H1 (cell line): ENCODE results near the gene PITPNC1.

Source experiments
- EP300 ChIP-seq, 2 experiments: IDR thresholded peaks; 1 replicate in 1 of 2; 2 replicates in 1 of 2; pipeline ENCODE4 v1.6.1; 2011 to 2012; ENCODE audit warnings: low read depth in 2 of 2, low read length in 2 of 2, mild to moderate bottlenecking in 2 of 2, borderline replicate concordance in 1 of 2, inconsistent platforms in 1 of 2, moderate library complexity in 1 of 2
- MAX ChIP-seq: IDR thresholded peaks from 2 replicates; pipeline ENCODE4 v1.6.1; 2012; ENCODE audit warnings: inconsistent platforms
- TAF1 ChIP-seq: IDR thresholded peaks from 2 replicates; pipeline ENCODE4 v1.6.1; 2011; ENCODE audit warnings: mild to moderate bottlenecking, low read depth, low read length
- TF ChIP-seq, protein P1 (sequence below), 3 experiments: IDR thresholded peaks; 1 replicate in 2 of 3; 2 replicates in 1 of 3; pipeline versions ENCODE4 v1.5.1 to v1.6.1; 2011; ENCODE audit warnings: low read length in 3 of 3, mild to moderate bottlenecking in 3 of 3, inconsistent platforms in 2 of 3, low read depth in 1 of 3, moderate library complexity in 1 of 3; ENCODE audit not compliant: insufficient read depth in 1 of 3; ENCODE audit errors: control extremely low read depth in 1 of 3

GRCh38 chr17:67700725-67701119 lies 323.6 kb downstream of the PITPNC1 start:
- TF ChIP-seq EP300 (IDR thresholded peaks at IDR 0.05; ENCODE audit: borderline replicate concordance in 1 of 2, low read depth in 2 of 2, low read length in 2 of 2), result no peak
- no peak for TF ChIP-seq TAF1
- TF ChIP-seq, protein P1, sequence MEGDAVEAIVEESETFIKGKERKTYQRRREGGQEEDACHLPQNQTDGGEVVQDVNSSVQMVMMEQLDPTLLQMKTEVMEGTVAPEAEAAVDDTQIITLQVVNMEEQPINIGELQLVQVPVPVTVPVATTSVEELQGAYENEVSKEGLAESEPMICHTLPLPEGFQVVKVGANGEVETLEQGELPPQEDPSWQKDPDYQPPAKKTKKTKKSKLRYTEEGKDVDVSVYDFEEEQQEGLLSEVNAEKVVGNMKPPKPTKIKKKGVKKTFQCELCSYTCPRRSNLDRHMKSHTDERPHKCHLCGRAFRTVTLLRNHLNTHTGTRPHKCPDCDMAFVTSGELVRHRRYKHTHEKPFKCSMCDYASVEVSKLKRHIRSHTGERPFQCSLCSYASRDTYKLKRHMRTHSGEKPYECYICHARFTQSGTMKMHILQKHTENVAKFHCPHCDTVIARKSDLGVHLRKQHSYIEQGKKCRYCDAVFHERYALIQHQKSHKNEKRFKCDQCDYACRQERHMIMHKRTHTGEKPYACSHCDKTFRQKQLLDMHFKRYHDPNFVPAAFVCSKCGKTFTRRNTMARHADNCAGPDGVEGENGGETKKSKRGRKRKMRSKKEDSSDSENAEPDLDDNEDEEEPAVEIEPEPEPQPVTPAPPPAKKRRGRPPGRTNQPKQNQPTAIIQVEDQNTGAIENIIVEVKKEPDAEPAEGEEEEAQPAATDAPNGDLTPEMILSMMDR (IDR thresholded peaks at IDR 0.05; ENCODE audit: control extremely low read depth in 1 of 3, insufficient read depth in 1 of 3, low read depth in 1 of 3, low read length in 3 of 3), result no peak
- no peak for TF ChIP-seq MAX
